Measurements from ENCODE around the gene ARX. TPM values are rescaled to one million over a fixed set of nuclear protein-coding genes. Genes with fewer than 3 reads are reported as not detected.

Gene ARX
- total and polyA plus RNA-seq, 2 of the 8 experiments (the other 6 are each of a cell fraction or from before 2014, with no cell fraction given), result not detected

DNA sequence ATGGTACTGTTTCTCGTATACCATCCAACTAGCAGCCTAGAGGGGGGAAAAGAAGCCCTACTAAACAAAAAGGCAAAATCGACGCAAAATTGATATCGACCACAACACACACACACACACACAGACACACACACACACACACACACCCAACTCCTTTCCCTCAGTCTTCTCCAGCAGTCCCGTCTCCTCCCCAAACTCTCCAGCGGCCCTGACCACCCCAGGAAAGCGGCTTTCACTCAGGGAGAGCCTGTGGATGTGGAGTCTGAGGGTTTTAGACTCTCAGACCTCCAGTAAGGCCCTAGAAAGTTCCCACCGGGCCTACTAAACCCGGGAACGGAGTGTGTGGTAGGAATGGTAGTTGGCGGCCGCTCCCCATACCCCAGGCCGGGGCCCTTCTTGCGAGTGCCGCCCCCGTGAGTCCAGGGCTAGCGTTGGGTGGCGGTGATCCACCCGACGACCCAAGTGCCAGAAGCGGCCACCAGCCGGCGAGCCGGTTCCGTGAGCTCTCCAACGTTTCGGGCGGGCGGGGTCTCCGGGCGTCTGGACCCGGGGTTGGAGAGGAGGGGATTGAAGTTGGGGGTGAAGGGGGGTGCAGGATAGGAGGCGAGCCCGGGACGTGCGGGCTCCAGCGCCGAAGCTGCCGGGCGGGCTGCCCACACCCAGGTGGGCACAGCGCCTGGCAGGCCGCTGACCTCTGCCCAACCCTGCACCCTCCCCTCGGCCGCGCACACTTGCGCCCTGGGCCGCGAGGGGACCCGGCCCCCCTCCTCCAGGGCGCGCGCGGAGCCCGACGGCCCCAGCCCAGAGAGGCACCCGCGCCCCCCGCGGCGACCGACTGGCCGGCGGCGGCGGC lies 13.7 kb downstream of the ARX start (continued):
- TF ChIP-seq SUZ12 (IDR thresholded peaks at IDR 0.05; ENCODE audit: low read length), result 0 out of 2 replicates have a peak, but pooled peaks have one; percentile 32
- no peak for TF ChIP-seq TEAD4 (IDR thresholded peaks at IDR 0.05; ENCODE audit: low read depth, low read length)
- TF ChIP-seq, protein P1, sequence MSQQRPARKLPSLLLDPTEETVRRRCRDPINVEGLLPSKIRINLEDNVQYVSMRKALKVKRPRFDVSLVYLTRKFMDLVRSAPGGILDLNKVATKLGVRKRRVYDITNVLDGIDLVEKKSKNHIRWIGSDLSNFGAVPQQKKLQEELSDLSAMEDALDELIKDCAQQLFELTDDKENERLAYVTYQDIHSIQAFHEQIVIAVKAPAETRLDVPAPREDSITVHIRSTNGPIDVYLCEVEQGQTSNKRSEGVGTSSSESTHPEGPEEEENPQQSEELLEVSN (IDR thresholded peaks at IDR 0.05), result no peak
- TF ChIP-seq CTBP2 (IDR thresholded peaks at IDR 0.05; ENCODE audit: borderline replicate concordance, insufficient read depth, insufficient read length, low read length), result peak; percentile 32
- TF ChIP-seq, protein P2, sequence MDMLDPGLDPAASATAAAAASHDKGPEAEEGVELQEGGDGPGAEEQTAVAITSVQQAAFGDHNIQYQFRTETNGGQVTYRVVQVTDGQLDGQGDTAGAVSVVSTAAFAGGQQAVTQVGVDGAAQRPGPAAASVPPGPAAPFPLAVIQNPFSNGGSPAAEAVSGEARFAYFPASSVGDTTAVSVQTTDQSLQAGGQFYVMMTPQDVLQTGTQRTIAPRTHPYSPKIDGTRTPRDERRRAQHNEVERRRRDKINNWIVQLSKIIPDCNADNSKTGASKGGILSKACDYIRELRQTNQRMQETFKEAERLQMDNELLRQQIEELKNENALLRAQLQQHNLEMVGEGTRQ (IDR thresholded peaks at IDR 0.05; ENCODE audit: low read length), result no peak
- TF ChIP-seq SIN3A (conservative IDR thresholded peaks at IDR 0.05 in 1 of 2, IDR thresholded peaks at IDR 0.05 in 1 of 2; ENCODE audit: low read depth in 1 of 2, low read length in 2 of 2), result no peak
- TF ChIP-seq EP300 (IDR thresholded peaks at IDR 0.05; ENCODE audit: borderline replicate concordance in 1 of 2, low read depth in 2 of 2, low read length in 2 of 2), result no peak
- TF ChIP-seq SIX5 (IDR thresholded peaks at IDR 0.05; ENCODE audit: low read depth, low read length), result no peak
